Activated gamma-delta T cell treated with anti-CD3 and anti-CD28 coated beads, Interleukin-2, amount 50 U/mL, for 16 hours (primary cell): ENCODE results near the gene ACR.

Source experiments
- DNase-seq: peaks from one replicate; pipeline ENCODE4 v3.0.0-alpha.2; 2020; ENCODE audit warnings: low read depth

ACR gene

DNA sequence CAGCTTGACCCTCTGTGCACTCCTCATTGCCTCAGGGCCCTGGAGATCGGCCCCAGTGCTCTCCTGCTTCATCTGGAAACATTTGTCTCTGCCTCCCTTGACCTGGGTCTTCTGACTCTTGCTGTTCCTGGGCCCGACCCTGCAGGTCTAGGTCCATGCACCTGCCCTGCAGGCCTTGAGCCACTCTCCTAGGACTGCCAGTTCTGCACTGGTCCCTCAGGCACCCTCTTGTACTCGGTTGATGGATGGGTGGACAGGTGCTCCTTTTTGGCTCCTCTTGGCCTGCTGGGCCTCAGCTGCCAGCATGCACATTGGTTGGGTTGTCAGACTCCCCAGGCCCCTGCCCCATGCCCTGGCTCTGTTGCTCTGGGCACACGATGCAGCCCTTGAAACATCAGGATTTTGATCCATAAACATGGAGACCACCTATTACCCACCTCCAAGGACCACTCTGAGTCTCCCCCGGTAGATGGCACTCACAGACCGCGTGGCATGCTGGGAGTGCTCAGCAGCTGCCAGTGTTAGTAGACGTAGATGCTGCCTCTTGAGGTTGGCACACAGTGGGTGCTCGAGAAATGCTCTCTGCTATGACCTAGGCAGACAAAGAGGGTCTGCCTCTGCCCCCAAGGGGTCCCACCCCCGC, 20.2 kb upstream of the ACR start:
- DNase-seq: no peak

GRCh38 chr22:50718352-50718709, 19.7 kb upstream of the ACR start:
- no peak for DNase-seq

DNA sequence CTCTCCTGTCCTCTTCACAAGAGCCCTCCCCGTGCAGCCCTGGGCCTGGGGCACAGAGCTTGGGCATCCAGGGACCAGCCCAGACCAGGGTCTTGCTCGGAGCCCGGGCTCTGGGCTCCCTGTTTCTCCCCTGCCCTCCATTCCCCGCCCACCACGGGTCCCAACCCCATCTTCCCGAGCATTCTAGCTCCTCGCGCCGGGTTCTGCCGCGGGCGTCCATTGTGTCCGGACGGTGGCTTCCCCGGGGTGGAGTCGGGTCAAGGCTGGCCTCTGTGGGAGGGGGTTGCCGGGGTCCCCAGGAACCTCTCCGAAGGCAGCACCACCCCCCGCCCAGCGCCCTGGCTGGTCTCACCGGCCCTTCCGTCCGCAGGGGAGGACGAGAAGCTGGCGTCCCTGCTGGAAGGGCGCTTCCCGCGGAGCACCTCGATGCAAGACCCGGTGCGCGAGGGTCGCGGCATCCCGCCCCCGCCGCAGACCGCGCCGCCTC, 18.1 kb upstream of the ACR start:
- DNase-seq: no peak

DNA sequence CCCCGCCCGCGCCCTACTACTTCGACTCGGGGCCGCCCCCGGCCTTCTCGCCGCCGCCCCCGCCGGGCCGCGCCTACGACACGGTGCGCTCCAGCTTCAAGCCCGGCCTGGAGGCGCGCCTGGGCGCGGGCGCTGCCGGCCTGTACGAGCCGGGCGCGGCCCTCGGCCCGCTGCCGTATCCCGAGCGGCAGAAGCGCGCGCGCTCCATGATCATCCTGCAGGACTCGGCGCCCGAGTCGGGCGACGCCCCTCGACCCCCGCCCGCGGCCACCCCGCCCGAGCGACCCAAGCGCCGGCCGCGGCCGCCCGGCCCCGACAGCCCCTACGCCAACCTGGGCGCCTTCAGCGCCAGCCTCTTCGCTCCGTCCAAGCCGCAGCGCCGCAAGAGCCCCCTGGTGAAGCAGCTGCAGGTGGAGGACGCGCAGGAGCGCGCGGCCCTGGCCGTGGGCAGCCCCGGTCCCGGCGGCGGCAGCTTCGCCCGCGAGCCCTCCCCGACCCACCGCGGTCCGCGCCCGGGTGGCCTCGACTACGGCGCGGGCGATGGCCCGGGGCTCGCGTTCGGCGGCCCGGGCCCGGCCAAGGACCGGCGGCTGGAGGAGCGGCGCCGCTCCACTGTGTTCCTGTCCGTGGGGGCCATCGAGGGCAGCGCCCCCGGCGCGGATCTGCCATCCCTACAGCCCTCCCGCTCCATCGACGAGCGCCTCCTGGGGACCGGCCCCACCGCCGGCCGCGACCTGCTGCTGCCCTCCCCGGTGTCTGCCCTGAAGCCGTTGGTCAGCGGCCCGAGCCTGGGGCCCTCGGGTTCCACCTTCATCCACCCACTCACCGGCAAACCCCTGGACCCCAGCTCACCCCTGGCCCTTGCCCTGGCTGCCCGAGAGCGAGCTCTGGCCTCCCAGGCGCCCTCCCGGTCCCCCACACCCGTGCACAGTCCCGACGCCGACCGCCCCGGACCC, 17.4 kb upstream of the ACR start:
- DNase-seq: no peak

GRCh38 chr22:50721257-50721844, 16.7 kb upstream of the ACR start:
- no peak for DNase-seq

DNA sequence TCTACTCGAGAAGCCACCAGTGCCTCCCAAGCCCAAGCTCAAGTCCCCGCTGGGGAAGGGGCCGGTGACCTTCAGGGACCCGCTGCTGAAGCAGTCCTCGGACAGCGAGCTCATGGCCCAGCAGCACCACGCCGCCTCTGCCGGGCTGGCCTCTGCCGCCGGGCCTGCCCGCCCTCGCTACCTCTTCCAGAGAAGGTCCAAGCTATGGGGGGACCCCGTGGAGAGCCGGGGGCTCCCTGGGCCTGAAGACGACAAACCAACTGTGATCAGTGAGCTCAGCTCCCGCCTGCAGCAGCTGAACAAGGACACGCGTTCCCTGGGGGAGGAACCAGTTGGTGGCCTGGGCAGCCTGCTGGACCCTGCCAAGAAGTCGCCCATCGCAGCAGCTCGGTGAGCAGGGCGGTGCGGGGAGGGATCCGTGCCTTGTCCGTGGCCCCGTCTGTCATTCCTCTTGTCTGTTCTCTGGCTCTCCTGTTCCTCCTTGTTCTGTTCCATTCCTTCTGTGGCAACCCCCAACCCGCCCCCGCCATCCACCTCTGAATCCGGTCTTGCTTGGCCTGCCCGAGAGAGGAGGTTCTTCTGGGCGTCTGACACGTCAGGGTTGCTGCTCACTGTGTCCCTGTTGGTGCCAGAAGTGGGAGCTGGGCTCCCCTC, 15.8 kb upstream of the ACR start:
- no peak for DNase-seq

DNA sequence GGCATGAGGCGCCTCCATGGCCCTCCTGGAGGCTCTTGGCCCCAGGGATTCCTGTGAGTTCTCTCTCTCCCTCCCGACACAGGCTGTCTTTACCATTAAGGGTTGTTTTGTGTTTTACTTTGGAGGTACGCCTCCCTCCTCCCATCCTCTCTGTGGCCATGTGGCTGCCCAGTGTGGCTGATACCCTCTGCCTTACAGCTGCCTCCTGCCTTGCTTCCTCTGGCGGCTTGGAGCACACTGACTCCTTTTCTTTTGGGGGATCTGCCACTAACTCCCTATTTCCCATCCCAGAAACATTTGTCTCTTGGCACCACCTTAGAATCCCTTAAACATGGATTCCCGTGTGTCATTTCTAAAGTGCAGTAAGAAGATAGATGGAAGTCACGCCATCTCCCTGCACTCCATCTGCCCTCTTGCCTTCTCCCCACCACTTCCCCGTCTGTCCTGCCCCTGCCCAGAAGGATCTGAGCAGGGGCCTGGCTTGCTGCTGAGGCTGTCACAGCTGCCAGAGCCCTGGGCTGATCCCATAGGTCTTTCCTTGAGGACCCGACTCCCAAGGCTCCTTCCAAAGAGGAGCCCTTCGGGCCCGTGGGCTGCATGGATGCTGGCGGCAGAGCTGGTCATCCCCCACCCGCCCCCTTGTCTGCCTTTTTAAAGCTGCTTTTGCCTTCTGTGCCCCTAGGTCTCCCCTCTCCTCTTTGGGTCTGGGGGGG, 15.1 kb upstream of the ACR start:
- DNase-seq: no peak

GRCh38 chr22:50723991-50724390, 14.0 kb upstream of the ACR start:
- no peak for DNase-seq

- no peak for DNase-seq
These were observed 13.4 kb upstream of the ACR start for GRCh38 chr22:50724616-50725015.

GRCh38 chr22:50725597-50725996, 12.4 kb upstream of the ACR start:
- DNase-seq: no peak

DNA sequence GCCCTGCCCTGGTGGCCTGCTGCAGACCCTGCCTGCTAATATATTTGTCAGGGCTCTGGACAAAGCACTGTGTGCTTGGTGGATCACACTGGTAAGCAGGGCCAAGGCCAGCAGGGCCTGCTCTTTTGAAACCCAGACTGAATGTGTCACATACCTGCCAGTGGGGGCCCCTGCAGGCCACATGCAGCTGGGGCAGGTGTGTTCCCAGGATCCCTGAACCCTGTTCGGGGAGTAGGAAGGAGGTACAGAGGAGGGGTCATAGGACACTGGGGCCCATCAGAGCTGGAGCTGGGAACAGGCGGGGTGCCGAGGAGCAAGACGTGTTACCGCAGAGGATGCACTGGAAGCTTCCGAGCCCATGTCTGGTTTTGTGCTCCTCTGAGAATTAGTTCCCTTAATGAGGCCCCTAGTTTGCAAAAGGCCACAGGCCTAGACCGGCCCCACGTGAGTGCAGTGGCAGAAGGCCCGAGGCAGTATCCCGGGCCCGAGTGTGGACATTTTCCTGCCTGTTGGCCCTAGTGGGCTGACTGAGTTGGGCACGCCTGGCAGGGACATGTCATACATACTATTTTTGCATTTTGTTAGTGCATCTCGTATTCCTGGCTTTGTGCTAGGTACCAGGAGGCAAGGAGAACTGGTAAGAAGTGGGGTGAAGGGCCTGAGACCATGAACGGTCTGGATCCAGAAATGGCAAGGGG, 11.2 kb upstream of the ACR start:
- no peak for DNase-seq

GRCh38 chr22:50727678-50728522, 10.1 kb upstream of the ACR start:
- no peak for DNase-seq

- DNase-seq: no peak
These were observed 9.5 kb upstream of the ACR start for GRCh38 chr22:50728523-50728931.

- DNase-seq: no peak
These were observed 8.5 kb upstream of the ACR start for GRCh38 chr22:50729391-50730012.

DNA sequence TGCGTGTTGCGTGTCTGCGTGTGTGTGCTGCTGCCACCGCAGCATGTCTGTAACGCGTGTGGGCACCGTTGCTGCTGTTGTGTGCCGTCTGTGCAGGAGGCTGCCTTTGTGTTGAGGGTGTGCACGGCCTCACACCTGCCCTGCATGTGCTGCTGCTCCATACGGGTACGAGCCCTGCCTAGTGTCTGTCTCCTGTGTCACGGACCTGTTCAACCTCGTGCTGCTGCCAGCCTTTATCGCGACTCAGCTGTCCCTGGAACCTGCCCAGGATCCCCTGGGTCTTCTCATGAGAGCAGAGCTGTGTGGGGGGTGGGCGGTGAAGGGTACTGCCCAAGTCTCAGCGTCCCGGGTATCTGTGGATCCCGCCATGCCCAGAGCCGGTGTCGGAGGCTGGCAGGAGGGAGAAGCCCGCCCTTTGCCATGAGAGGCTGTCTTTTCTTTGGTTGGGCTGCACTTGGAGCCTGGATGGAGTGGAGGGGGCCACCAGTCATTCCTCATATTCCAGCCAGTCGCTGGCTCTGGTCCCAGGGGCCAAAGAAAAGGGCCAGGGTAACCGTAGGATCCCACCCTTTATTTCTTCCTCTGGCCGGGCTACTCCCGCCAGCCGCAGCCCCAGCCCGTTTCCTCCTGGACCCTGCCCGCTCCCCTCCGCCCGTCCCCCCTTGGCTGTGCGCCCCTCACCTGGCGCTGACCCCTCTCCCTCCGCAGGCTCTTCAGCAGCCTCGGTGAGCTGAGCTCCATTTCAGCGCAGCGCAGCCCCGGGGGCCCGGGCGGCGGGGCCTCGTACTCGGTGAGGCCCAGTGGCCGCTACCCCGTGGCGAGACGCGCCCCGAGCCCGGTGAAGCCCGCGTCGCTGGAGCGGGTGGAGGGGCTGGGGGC, 7.8 kb upstream of the ACR start:
- DNase-seq: no peak

- DNase-seq: no peak
These were observed 6.9 kb upstream of the ACR start for GRCh38 chr22:50730941-50731661.

DNA sequence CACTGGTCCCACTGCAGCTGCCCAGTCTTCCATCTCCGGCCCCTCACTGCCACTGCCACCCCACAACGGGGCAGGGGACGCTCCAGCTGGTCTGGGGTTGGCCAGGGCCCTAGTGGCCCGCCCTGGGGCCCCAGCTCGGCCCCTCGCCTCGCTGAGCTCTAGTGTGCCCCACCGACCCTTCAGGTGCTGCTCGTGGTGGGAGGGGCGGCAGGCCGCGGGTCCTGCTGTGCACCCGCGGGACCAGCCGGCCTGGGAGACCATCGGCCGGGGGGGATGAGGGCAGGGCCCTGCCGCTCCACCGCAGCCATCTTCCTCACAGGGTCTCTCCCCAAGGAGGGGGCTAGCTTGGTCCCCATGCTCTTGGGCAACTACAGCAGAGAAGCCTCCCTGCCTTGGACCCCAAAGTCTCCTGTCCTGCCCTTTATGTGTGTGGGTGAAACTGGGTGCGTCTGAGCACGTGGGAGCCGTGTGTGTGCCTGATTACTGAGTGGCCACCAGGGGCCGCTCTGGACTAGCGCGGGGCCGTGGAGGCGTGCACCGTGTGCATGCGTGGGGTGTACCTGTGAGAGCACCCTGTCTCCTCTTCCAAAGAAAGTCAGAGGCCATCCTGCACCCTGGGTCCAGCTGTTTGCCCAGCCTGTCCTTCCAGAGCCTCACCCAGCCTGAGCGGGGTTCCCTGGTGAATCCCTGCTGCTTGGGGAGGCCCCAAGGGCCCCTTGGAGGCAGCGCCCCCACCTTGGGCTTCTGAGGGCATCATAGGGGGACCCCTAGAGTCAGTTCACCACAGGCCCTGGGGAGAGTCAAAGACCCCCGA, 6.0 kb upstream of the ACR start:
- DNase-seq: no peak
